ENCODE results near the gene TMEM151B.
"Not testable (repeated sequence)": the region's sequence is repeated elsewhere in the genome, so short reads cannot be mapped to it uniquely, and the experiment has no call there.

TMEM151B gene

GRCh38 chr6:44309092-44309491, 38.8 kb downstream of the TMEM151B start:
- no peak for DNase-seq

- no peak for DNase-seq
Observed at GRCh38 chr6:44309631-44310030, 39.4 kb downstream of the TMEM151B start.

GRCh38 chr6:44310241-44310640, 40.0 kb downstream of the TMEM151B start:
- no peak for DNase-seq

GRCh38 chr6:44311304-44311703, 41.1 kb downstream of the TMEM151B start:
- DNase-seq: no peak

- DNase-seq: no peak
Observed at GRCh38 chr6:44311767-44312166, 41.5 kb downstream of the TMEM151B start.

GRCh38 chr6:44312901-44313788, 42.9 kb downstream of the TMEM151B start, which contains the start of gene AARS2:
Gene AARS2 (minus strand): TSS chr6:44313347. CDS start chr6:44313323, 24 bp downstream.
- DNase-seq: peak; percentile 91

- not testable (repeated sequence) for DNase-seq
Observed at GRCh38 chr6:44314657-44315056, 44.4 kb downstream of the TMEM151B start.

- DNase-seq: no peak
Observed at GRCh38 chr6:44315516-44315915, 45.3 kb downstream of the TMEM151B start.

GRCh38 chr6:44315951-44316350, 45.7 kb downstream of the TMEM151B start:
- DNase-seq: no peak

- no peak for DNase-seq
Observed at GRCh38 chr6:44316481-44316880, 46.2 kb downstream of the TMEM151B start.

- DNase-seq: not testable (repeated sequence)
Observed at GRCh38 chr6:44317136-44317631, 46.9 kb downstream of the TMEM151B start.

GRCh38 chr6:44321210-44321609, 51.0 kb downstream of the TMEM151B start:
- no peak for DNase-seq

GRCh38 chr6:44327096-44327495, 56.8 kb downstream of the TMEM151B start:
- no peak for DNase-seq

GRCh38 chr6:44327760-44328159, 57.5 kb downstream of the TMEM151B start:
- DNase-seq: no peak

GRCh38 chr6:44328203-44328602, 58.0 kb downstream of the TMEM151B start:
- not testable (repeated sequence) for DNase-seq

- no peak for DNase-seq
Observed at GRCh38 chr6:44329858-44330257, 59.6 kb downstream of the TMEM151B start.

GRCh38 chr6:44332585-44332984, 62.3 kb downstream of the TMEM151B start:
- DNase-seq: no peak

- no peak for DNase-seq
Observed at GRCh38 chr6:44333273-44333919, 63.1 kb downstream of the TMEM151B start.

- no peak for DNase-seq
Observed at GRCh38 chr6:44333942-44334341, 63.7 kb downstream of the TMEM151B start.

GRCh38 chr6:44335631-44336030, 65.4 kb downstream of the TMEM151B start:
- DNase-seq: no peak

- DNase-seq: peak; percentile 72
Observed at GRCh38 chr6:44338228-44339122, 68.2 kb downstream of the TMEM151B start.

GRCh38 chr6:44339301-44339700, 69.1 kb downstream of the TMEM151B start:
- DNase-seq: peak; percentile 67
